ENCODE results near the gene SDR39U1. TPM values are rescaled to one million over a fixed set of nuclear protein-coding genes. Genes with fewer than 3 reads are reported as not detected.

Gene SDR39U1
- total RNA-seq, 1 experiment from 2014 or later, result 56.7 TPM

DNA sequence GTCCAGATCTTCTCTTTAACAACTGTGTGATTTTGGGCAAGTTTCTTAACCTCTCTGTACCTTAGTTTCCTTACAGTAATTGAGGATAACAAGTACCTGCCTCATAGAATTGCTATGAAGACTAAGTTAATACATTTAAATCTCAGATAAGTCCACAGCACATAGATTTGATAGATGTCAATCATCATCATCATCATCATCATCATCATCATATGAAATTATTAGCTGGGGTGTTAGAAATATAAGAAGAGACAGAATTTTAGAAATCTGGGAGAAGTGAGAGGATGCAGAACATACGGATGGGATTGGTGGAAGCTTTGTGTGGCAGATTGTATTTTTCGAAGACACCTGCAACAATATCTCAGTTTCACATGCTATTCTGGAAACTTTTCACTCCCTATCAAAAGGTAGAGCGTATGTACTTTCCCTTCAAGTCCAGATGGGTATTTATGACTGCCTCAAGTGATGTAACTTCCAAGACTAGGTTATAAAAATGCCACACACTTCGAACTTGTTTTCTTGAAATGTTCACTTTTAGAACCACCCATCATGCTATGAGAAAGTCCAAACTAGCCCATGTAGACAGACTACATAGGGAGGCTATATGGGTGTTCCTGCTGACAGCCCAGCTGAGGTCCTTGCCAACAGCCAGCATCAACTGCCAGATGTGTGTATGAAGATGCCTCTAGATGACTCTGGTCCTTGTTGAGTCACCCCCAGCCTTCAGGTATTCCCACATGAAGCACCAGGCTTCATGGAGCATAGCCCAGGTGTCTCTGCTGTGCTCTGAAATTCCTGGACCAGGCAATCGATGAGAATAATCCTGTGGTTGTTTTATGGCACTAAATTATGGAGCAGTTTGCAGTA, 20.7 kb upstream of the SDR39U1 start:
- ATAC-seq (no peak), DNase-seq (ENCODE audit: low spot score) (no peak)
- no peak for TF ChIP-seq MYBL2 (CRISPR knock-in tag; IDR thresholded peaks at IDR 0.05)
- no peak for TF ChIP-seq CBFB (CRISPR knock-in tag; IDR thresholded peaks at IDR 0.05; ENCODE audit: low read depth)
- TF ChIP-seq, protein P1, sequence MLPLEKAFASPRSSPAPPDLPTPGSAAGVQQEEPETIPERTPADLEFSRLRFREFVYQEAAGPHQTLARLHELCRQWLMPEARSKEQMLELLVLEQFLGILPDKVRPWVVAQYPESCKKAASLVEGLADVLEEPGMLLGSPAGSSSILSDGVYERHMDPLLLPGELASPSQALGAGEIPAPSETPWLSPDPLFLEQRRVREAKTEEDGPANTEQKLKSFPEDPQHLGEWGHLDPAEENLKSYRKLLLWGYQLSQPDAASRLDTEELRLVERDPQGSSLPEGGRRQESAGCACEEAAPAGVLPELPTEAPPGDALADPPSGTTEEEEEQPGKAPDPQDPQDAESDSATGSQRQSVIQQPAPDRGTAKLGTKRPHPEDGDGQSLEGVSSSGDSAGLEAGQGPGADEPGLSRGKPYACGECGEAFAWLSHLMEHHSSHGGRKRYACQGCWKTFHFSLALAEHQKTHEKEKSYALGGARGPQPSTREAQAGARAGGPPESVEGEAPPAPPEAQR (CRISPR knock-in tag; IDR thresholded peaks at IDR 0.05), result no peak
- no peak for TF ChIP-seq CREM (CRISPR knock-in tag; IDR thresholded peaks at IDR 0.05)
- no peak for TF ChIP-seq NFATC4 (CRISPR knock-in tag; IDR thresholded peaks at IDR 0.05)
- no peak for TF ChIP-seq PRRX2 (CRISPR knock-in tag; IDR thresholded peaks at IDR 0.05)
- no peak for TF ChIP-seq GTF2I (CRISPR knock-in tag; conservative IDR thresholded peaks at IDR 0.05)
- no peak for TF ChIP-seq HMGA2 (CRISPR knock-in tag; IDR thresholded peaks at IDR 0.05)
- no peak for TF ChIP-seq SMAD4 (CRISPR knock-in tag; IDR thresholded peaks at IDR 0.05)
- Mint-ChIP-seq H3K27ac (no peak overlapping the region), H3K9me3 (0 out of 2 replicates have a peak, but pooled peaks cover 3% of the 10 kb centered on the region), H3K4me1 (peaks cover 3% of the 10 kb centered on the region), H3K4me3 (no peak overlapping the region), H3K36me3 (no peaks in the 10 kb centered on the region), H3K27me3 (ENCODE audit: low read depth) (peaks cover 3% of the 10 kb centered on the region; the same call in 1 of the 2 replicates)
- CTCF ChIA-PET, result no interaction called here
- POLR2A ChIA-PET, result no interaction called here

DNA sequence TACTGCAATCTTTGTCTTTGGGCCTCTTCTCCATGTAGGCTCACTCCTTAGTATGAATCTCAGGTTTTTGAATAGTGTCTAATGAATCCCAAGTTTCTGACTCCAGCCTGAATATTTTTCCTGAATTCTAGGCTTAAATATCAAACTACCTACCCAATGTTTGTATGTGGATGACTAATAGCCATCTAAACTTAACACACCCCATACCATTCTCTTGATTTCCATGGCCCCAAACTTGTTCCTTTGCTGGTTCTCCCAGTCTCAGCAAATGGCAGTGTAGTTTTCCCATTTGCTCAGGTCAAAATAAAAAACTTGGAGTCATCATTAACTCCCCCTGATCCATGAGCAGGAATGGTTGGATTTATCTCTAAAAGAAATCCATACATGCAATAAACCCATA, 18.8 kb upstream of the SDR39U1 start:
- H3K4me1 Mint-ChIP-seq, result peaks cover 3% of the 10 kb centered on the region
- H3K27me3 Mint-ChIP-seq (ENCODE audit: low read depth), result peaks cover 3% of the 10 kb centered on the region; the same call in 1 of the 2 replicates
- ChIA-PET POLR2A (no interaction called here), CTCF (no interaction called here)
- peaks cover 9% of the 10 kb centered on the region; the same call in 1 of the 2 replicates for H3K9me3 Mint-ChIP-seq
- DNase-seq (ENCODE audit: low spot score), result no peak
- ATAC-seq, result no peak
- TF ChIP-seq, protein P2, sequence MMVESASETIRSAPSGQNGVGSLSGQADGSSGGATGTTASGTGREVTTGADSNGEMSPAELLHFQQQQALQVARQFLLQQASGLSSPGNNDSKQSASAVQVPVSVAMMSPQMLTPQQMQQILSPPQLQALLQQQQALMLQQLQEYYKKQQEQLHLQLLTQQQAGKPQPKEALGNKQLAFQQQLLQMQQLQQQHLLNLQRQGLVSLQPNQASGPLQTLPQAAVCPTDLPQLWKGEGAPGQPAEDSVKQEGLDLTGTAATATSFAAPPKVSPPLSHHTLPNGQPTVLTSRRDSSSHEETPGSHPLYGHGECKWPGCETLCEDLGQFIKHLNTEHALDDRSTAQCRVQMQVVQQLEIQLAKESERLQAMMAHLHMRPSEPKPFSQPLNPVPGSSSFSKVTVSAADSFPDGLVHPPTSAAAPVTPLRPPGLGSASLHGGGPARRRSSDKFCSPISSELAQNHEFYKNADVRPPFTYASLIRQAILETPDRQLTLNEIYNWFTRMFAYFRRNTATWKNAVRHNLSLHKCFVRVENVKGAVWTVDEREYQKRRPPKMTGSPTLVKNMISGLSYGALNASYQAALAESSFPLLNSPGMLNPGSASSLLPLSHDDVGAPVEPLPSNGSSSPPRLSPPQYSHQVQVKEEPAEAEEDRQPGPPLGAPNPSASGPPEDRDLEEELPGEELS (CRISPR knock-in tag; IDR thresholded peaks at IDR 0.05), result no peak
- no peak for TF ChIP-seq FOXJ3 (CRISPR knock-in tag; IDR thresholded peaks at IDR 0.05; ENCODE audit: borderline replicate concordance)
- TF ChIP-seq, protein P3, sequence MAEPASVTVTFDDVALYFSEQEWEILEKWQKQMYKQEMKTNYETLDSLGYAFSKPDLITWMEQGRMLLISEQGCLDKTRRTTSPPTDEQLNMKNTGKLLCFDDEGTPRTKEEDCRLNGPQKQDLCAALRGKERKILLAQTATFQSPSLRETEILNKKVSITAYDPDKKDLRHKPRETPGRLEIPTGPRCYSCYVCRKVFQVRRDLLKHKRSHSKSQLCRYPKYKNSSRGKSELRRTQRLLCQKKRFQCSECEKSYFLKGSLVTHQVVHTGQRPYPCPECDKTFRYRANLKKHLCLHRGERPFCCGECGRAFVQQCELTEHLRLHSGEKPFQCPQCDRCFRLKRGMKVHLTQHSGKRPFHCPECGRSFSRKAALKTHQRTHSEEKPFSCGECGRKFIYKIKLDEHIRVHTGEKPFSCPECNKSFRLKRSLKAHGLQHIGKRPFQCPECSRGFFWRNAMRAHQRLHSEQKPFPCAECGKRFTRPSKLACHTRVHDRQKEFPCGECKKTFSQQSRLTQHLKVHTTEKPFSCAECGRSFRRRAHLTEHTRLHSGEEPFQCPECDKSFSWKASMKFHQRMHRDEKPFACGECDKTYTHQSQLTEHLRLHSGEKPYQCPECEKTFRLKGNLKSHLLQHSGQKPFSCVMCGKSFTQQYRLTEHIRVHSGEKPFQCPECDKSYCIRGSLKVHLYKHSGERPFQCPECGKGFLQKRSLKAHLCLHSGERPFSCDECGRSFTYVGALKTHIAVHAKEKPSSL (CRISPR knock-in tag; conservative IDR thresholded peaks at IDR 0.05), result no peak
- TF ChIP-seq, protein P4, sequence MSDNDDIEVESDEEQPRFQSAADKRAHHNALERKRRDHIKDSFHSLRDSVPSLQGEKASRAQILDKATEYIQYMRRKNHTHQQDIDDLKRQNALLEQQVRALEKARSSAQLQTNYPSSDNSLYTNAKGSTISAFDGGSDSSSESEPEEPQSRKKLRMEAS (CRISPR knock-in tag; IDR thresholded peaks at IDR 0.05), result no peak
- TF ChIP-seq, protein P5, sequence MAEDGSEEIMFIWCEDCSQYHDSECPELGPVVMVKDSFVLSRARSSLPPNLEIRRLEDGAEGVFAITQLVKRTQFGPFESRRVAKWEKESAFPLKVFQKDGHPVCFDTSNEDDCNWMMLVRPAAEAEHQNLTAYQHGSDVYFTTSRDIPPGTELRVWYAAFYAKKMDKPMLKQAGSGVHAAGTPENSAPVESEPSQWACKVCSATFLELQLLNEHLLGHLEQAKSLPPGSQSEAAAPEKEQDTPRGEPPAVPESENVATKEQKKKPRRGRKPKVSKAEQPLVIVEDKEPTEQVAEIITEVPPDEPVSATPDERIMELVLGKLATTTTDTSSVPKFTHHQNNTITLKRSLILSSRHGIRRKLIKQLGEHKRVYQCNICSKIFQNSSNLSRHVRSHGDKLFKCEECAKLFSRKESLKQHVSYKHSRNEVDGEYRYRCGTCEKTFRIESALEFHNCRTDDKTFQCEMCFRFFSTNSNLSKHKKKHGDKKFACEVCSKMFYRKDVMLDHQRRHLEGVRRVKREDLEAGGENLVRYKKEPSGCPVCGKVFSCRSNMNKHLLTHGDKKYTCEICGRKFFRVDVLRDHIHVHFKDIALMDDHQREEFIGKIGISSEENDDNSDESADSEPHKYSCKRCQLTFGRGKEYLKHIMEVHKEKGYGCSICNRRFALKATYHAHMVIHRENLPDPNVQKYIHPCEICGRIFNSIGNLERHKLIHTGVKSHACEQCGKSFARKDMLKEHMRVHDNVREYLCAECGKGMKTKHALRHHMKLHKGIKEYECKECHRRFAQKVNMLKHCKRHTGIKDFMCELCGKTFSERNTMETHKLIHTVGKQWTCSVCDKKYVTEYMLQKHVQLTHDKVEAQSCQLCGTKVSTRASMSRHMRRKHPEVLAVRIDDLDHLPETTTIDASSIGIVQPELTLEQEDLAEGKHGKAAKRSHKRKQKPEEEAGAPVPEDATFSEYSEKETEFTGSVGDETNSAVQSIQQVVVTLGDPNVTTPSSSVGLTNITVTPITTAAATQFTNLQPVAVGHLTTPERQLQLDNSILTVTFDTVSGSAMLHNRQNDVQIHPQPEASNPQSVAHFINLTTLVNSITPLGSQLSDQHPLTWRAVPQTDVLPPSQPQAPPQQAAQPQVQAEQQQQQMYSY (CRISPR knock-in tag; IDR thresholded peaks at IDR 0.05), result no peak
- TF ChIP-seq TCF7 (CRISPR knock-in tag; IDR thresholded peaks at IDR 0.05; ENCODE audit: low read depth), result no peak
- no peak for TF ChIP-seq ZNF219 (CRISPR knock-in tag; IDR thresholded peaks at IDR 0.05; ENCODE audit: borderline replicate concordance)
- no peak for TF ChIP-seq SP1 (CRISPR knock-in tag; conservative IDR thresholded peaks at IDR 0.05)
- TF ChIP-seq, protein P6, sequence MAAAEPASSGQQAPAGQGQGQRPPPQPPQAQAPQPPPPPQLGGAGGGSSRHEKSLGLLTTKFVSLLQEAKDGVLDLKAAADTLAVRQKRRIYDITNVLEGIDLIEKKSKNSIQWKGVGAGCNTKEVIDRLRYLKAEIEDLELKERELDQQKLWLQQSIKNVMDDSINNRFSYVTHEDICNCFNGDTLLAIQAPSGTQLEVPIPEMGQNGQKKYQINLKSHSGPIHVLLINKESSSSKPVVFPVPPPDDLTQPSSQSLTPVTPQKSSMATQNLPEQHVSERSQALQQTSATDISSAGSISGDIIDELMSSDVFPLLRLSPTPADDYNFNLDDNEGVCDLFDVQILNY (CRISPR knock-in tag; IDR thresholded peaks at IDR 0.05), result no peak
- TF ChIP-seq, protein P7, sequence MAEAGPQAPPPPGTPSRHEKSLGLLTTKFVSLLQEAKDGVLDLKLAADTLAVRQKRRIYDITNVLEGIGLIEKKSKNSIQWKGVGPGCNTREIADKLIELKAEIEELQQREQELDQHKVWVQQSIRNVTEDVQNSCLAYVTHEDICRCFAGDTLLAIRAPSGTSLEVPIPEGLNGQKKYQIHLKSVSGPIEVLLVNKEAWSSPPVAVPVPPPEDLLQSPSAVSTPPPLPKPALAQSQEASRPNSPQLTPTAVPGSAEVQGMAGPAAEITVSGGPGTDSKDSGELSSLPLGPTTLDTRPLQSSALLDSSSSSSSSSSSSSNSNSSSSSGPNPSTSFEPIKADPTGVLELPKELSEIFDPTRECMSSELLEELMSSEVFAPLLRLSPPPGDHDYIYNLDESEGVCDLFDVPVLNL (CRISPR knock-in tag; IDR thresholded peaks at IDR 0.05; ENCODE audit: borderline replicate concordance, low read depth), result no peak
- no peak for TF ChIP-seq IRF2 (CRISPR knock-in tag; IDR thresholded peaks at IDR 0.05; ENCODE audit: borderline replicate concordance, low read depth)
- no peak for TF ChIP-seq PRRX2 (CRISPR knock-in tag; IDR thresholded peaks at IDR 0.05)
- TF ChIP-seq ELF4 (CRISPR knock-in tag; IDR thresholded peaks at IDR 0.05; ENCODE audit: low read depth), result no peak
- no peak overlapping the region for H3K4me3 Mint-ChIP-seq
- H3K36me3 Mint-ChIP-seq, result no peaks in the 10 kb centered on the region
- H3K27ac Mint-ChIP-seq, result no peak overlapping the region

Measured in WTC11 (cell line).